IPS-18c (cell line): ENCODE measurements around the gene TBX20.

ENCODE experiments used
- H3K4me3 ChIP-seq: 2 replicates; pipeline ENCODE4 v1.7.0; 2013; ENCODE audit warnings: low read depth, mild to moderate bottlenecking, low read length, moderate library complexity; ENCODE audit not compliant: insufficient read depth
- H3K9me3 ChIP-seq: one replicate; pipeline ENCODE4 v1.6.1; 2013; ENCODE audit warnings: mild to moderate bottlenecking, low read length, moderate library complexity; ENCODE audit not compliant: control insufficient read depth, insufficient read depth

The TBX20 gene

GRCh38 chr7:35257251-35258124, 3.6 kb upstream of the TBX20 start:
- peak overlapping the region; percentile 53 for H3K4me3 ChIP-seq
- H3K9me3 ChIP-seq: no peaks in the 10 kb centered on the region

GRCh38 chr7:35256256-35257175, 2.6 kb upstream of the TBX20 start:
- H3K4me3 ChIP-seq: no peak overlapping the region

GRCh38 chr7:35255443-35256255, 1.7 kb upstream of the TBX20 start:
- H3K4me3 ChIP-seq: no peak overlapping the region
- no peaks in the 10 kb centered on the region for H3K9me3 ChIP-seq

More at GRCh38 chr7:35256256-35257175, 2.6 kb upstream of the TBX20 start:
- H3K9me3 ChIP-seq: no peaks in the 10 kb centered on the region

GRCh38 chr7:35254496-35255442, 869 bp upstream of the TBX20 start:
- peak overlapping the region; percentile 45 for H3K4me3 ChIP-seq
- H3K9me3 ChIP-seq: no peaks in the 10 kb centered on the region

GRCh38 chr7:35253460-35253709, 515 bp downstream of the TBX20 start:
- Histone ChIP-seq H3K4me3 (peak overlapping the region; percentile 68), H3K9me3 (no peaks in the 10 kb centered on the region)

- Histone ChIP-seq H3K4me3 (peak overlapping the region; percentile 68), H3K9me3 (no peaks in the 10 kb centered on the region)
Observed at GRCh38 chr7:35252612-35253459, 1.1 kb downstream of the TBX20 start.

- Histone ChIP-seq H3K4me3 (no peak overlapping the region), H3K9me3 (no peaks in the 10 kb centered on the region)
Observed at GRCh38 chr7:35251606-35252310, 2.1 kb downstream of the TBX20 start.

- Histone ChIP-seq H3K4me3 (no peak overlapping the region), H3K9me3 (no peaks in the 10 kb centered on the region)
Observed at GRCh38 chr7:35250941-35251340, 3.0 kb downstream of the TBX20 start.

- H3K9me3 ChIP-seq: no peaks in the 10 kb centered on the region
- H3K4me3 ChIP-seq: no peak overlapping the region
Observed at GRCh38 chr7:35250452-35250851, 3.4 kb downstream of the TBX20 start.

GRCh38 chr7:35249537-35249907, 4.4 kb downstream of the TBX20 start:
- peak overlapping the region; percentile 49 for H3K4me3 ChIP-seq
- no peaks in the 10 kb centered on the region for H3K9me3 ChIP-seq

- peak overlapping the region; percentile 49 for H3K4me3 ChIP-seq
- H3K9me3 ChIP-seq: no peaks in the 10 kb centered on the region
Observed at GRCh38 chr7:35248576-35249536, 5.0 kb downstream of the TBX20 start.

- no peak overlapping the region for H3K4me3 ChIP-seq
- H3K9me3 ChIP-seq: no peaks in the 10 kb centered on the region
Observed at GRCh38 chr7:35246819-35247218, 7.1 kb downstream of the TBX20 start.

GRCh38 chr7:35241884-35242283, 12.0 kb downstream of the TBX20 start:
- no peak overlapping the region for H3K4me3 ChIP-seq
- no peaks in the 10 kb centered on the region for H3K9me3 ChIP-seq

- Histone ChIP-seq H3K9me3 (no peaks in the 10 kb centered on the region), H3K4me3 (no peak overlapping the region)
Observed at GRCh38 chr7:35241436-35241835, 12.5 kb downstream of the TBX20 start.
